OCI-LY3 (cell line): ENCODE measurements around the gene RRM1.

ENCODE experiments used
- H2AFZ ChIP-seq: fragments of 200-600, 300-600 bp; shearing (Covaris generic); 2 replicates; pipeline ENCODE4 v1.6.0; 2014; ENCODE audit warnings: antibody characterized with exemption, low read depth, low read length
- H3K27ac ChIP-seq: fragments of 200-600, 300-600 bp; sonication (generic); 2 replicates; pipeline ENCODE4 v1.5.1; 2014; ENCODE audit warnings: mild to moderate bottlenecking, low read length, moderate library complexity, mixed read lengths
- H3K27me3 ChIP-seq: fragments of 200-600, 300-600 bp; sonication (generic); 2 replicates; pipeline ENCODE4 v1.6.1; 2014; ENCODE audit warnings: low read depth, low read length, mixed read lengths
- H3K36me3 ChIP-seq: fragments of 200-600, 300-600 bp; sonication (generic); replicated peaks from 2 replicates; pipeline ENCODE3; 2014; ENCODE audit warnings: low read depth, low read length, mixed read lengths
- H3K4me1 ChIP-seq: fragments of 300-600, 200-600 bp; sonication (generic); 2 replicates; pipeline ENCODE4 v1.6.1; 2014; ENCODE audit warnings: low read length, mixed read lengths
- H3K4me2 ChIP-seq: fragments of 200-600, 300-600 bp; sonication (generic); 2 replicates; pipeline ENCODE4 v1.6.1; 2014; ENCODE audit warnings: low read length, mixed read lengths
- H3K4me3 ChIP-seq: fragments of 300-600, 200-600 bp; sonication (generic); 2 replicates; pipeline ENCODE4 v1.5.1; 2014; ENCODE audit warnings: antibody characterized with exemption, mild to moderate bottlenecking, low read length, moderate library complexity
- H3K79me2 ChIP-seq: fragments of 300-600, 200-600 bp; shearing (Covaris generic); 2 replicates; pipeline ENCODE4 v1.6.1; 2014; ENCODE audit warnings: mild to moderate bottlenecking, low read length, mixed read lengths
- H3K9ac ChIP-seq: fragments of 300-600, 200-600 bp; shearing (Covaris generic); 2 replicates; pipeline ENCODE4 v1.6.0; 2014; ENCODE audit warnings: mild to moderate bottlenecking, low read length, moderate library complexity
- H3K9me3 ChIP-seq: fragments of 200-600, 300-600 bp; shearing (Covaris generic); 2 replicates; pipeline ENCODE4 v1.6.1; 2014; ENCODE audit warnings: low read length, mixed read lengths; ENCODE audit not compliant: insufficient read depth
- H4K20me1 ChIP-seq: fragments of 200-600, 300-600 bp; sonication (generic); 2 replicates; pipeline ENCODE4 v1.6.1; 2016; ENCODE audit warnings: low read length, mixed read lengths; ENCODE audit not compliant: insufficient read depth
- CTCF ChIP-seq: fragments of 200-600, 300-600 bp; sonication (generic); IDR thresholded peaks from 2 replicates; pipeline ENCODE4 v1.5.1; 2014; ENCODE audit warnings: antibody characterized with exemption, low read length, low read depth
- EZH2phosphoT487 ChIP-seq: fragments of 200-600 bp; shearing (Covaris generic); IDR thresholded peaks from 2 replicates; pipeline ENCODE4 v1.6.1; 2018; ENCODE audit warnings: antibody characterized with exemption, mixed run types, low read depth

The RRM1 gene

GRCh38 chr11:4184163-4184916, 89.7 kb downstream of the RRM1 start:
- Histone ChIP-seq H3K4me1 (0 out of 2 replicates have a peak, but pooled peaks cover 4% of the 10 kb centered on the region), H3K4me2 (no peak overlapping the region), H3K9ac (no peak overlapping the region), H2AFZ (no peak overlapping the region), H3K36me3 (no peaks in the 10 kb centered on the region), H3K27ac (no peak overlapping the region), H4K20me1 (no peaks in the 10 kb centered on the region), H3K27me3 (no peaks in the 10 kb centered on the region), H3K9me3 (no peaks in the 10 kb centered on the region), H3K4me3 (no peak overlapping the region), H3K79me2 (no peaks in the 10 kb centered on the region)
- no peak for TF ChIP-seq CTCF
- no peak for TF ChIP-seq EZH2phosphoT487

GRCh38 chr11:4185561-4185960, 91.0 kb downstream of the RRM1 start:
- no peak overlapping the region for H3K27ac ChIP-seq
- no peak overlapping the region for H3K9ac ChIP-seq

GRCh38 chr11:4186464-4187054, 92.0 kb downstream of the RRM1 start:
- H3K4me1 ChIP-seq = 0 out of 2 replicates have a peak, but pooled peaks cover 4% of the 10 kb centered on the region
- H4K20me1 ChIP-seq = no peaks in the 10 kb centered on the region
- no peak for TF ChIP-seq EZH2phosphoT487
- TF ChIP-seq CTCF = no peak
- H3K9ac ChIP-seq = no peak overlapping the region
- no peaks in the 10 kb centered on the region for H3K36me3 ChIP-seq
- peak overlapping the region; percentile 72 for H3K4me3 ChIP-seq
- no peaks in the 10 kb centered on the region for H3K79me2 ChIP-seq
- no peak overlapping the region for H3K27ac ChIP-seq
- H3K4me2 ChIP-seq = peak overlapping the region; percentile 79
- H3K27me3 ChIP-seq = no peaks in the 10 kb centered on the region
- no peak overlapping the region for H2AFZ ChIP-seq
- no peaks in the 10 kb centered on the region for H3K9me3 ChIP-seq

More at GRCh38 chr11:4185561-4185960, 91.0 kb downstream of the RRM1 start:
- Histone ChIP-seq H3K4me2 (no peak overlapping the region), H3K4me3 (no peak overlapping the region), H4K20me1 (no peaks in the 10 kb centered on the region), H3K79me2 (no peaks in the 10 kb centered on the region), H2AFZ (no peak overlapping the region), H3K9me3 (no peaks in the 10 kb centered on the region), H3K36me3 (no peaks in the 10 kb centered on the region), H3K27me3 (no peaks in the 10 kb centered on the region), H3K4me1 (0 out of 2 replicates have a peak, but pooled peaks cover 4% of the 10 kb centered on the region)
- TF ChIP-seq CTCF = no peak
- TF ChIP-seq EZH2phosphoT487 = no peak
